Measurements from ENCODE around the gene CFAP97D1.
A peak's percentile ranks its signal among the peaks of the same experiment; 100 is the strongest.

CFAP97D1 gene

GRCh38 chr17:43829738-43830137 lies 49.5 kb downstream of the CFAP97D1 start:
- Mint-ChIP-seq H3K36me3 (ENCODE audit: low read depth) (peaks cover 37% of the 10 kb centered on the region), H3K9me3 (peaks cover 14% of the 10 kb centered on the region), H3K27ac (no peak overlapping the region), H3K4me3 (no peak overlapping the region), H3K4me1 (peaks cover 32% of the 10 kb centered on the region), H3K27me3 (ENCODE audit: low read depth, poor library complexity) (peaks cover 16% of the 10 kb centered on the region)
- DNase-seq = no peak
- TF ChIP-seq, protein P1, sequence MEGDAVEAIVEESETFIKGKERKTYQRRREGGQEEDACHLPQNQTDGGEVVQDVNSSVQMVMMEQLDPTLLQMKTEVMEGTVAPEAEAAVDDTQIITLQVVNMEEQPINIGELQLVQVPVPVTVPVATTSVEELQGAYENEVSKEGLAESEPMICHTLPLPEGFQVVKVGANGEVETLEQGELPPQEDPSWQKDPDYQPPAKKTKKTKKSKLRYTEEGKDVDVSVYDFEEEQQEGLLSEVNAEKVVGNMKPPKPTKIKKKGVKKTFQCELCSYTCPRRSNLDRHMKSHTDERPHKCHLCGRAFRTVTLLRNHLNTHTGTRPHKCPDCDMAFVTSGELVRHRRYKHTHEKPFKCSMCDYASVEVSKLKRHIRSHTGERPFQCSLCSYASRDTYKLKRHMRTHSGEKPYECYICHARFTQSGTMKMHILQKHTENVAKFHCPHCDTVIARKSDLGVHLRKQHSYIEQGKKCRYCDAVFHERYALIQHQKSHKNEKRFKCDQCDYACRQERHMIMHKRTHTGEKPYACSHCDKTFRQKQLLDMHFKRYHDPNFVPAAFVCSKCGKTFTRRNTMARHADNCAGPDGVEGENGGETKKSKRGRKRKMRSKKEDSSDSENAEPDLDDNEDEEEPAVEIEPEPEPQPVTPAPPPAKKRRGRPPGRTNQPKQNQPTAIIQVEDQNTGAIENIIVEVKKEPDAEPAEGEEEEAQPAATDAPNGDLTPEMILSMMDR (IDR thresholded peaks at IDR 0.05) = no peak

DNA sequence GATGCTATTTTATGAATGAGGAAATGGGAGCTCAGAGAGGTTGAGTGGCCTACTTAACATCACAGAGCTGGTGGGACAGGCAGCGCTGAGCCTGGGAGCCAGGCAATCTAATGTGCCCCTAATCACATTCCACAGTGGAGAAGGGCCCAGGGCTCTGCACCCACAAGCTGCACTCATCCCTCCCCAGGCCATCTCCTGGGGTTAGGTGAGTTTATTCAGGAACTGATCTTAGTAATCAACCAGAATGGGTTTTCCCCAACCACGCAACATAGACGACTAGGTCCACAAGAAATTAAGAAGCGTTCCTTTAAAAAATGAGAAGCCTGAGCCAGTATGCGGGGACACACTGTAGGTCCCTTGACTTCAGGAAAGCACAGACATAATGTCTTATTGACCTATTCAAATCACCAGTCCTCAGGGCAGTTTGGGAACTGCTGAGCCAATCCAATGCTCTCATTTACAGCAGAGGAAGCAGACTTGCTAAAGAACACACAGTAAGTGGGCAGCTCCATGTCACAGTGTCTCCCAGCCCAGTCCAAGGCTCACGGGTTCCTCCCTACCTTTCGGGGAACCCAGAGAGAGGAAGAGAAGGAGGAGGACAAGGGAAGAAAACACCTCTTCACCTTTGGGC lies 50.4 kb downstream of the CFAP97D1 start:
- H3K36me3 Mint-ChIP-seq (ENCODE audit: low read depth) = peaks cover 33% of the 10 kb centered on the region
- peak overlapping the region; percentile 65 for H3K4me3 Mint-ChIP-seq
- peaks cover 25% of the 10 kb centered on the region for H3K27me3 Mint-ChIP-seq (ENCODE audit: low read depth, poor library complexity)

DNA sequence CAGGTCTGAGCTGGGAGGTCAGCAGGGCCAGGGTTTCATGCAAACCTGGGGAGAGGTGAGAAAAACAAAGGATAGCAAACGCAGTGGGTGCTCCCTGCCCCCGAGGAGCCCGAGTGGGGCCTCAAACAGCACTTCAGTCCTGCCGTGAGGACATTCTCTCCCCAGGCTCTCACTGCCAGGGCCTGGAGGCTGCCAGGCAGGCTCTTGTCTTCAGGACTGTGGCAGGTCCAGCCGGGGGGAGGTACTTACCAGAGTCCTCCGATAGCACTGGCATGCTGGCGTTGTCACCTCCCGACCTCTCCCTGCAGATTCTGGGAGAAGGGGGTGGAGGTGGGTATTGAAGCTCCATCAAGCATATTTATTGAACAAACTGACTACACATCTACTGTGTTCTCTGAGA lies 51.4 kb downstream of the CFAP97D1 start:
- Mint-ChIP-seq H3K4me3 (peak overlapping the region; percentile 86), H3K36me3 (ENCODE audit: low read depth) (peaks cover 33% of the 10 kb centered on the region), H3K9me3 (peaks cover 22% of the 10 kb centered on the region), H3K27me3 (ENCODE audit: low read depth, poor library complexity) (peaks cover 35% of the 10 kb centered on the region), H3K4me1 (peaks cover 32% of the 10 kb centered on the region), H3K27ac (peak overlapping the region; percentile 51)
- TF ChIP-seq, protein P1 (IDR thresholded peaks at IDR 0.05) = no peak
- no peak for DNase-seq

More for the DNA sequence above, 50.4 kb downstream of the CFAP97D1 start:
- TF ChIP-seq, protein P1 (IDR thresholded peaks at IDR 0.05) = no peak
- Mint-ChIP-seq H3K9me3 (peaks cover 17% of the 10 kb centered on the region), H3K4me1 (peaks cover 32% of the 10 kb centered on the region), H3K27ac (peak overlapping the region; percentile 84)
- DNase-seq = no peak

DNA sequence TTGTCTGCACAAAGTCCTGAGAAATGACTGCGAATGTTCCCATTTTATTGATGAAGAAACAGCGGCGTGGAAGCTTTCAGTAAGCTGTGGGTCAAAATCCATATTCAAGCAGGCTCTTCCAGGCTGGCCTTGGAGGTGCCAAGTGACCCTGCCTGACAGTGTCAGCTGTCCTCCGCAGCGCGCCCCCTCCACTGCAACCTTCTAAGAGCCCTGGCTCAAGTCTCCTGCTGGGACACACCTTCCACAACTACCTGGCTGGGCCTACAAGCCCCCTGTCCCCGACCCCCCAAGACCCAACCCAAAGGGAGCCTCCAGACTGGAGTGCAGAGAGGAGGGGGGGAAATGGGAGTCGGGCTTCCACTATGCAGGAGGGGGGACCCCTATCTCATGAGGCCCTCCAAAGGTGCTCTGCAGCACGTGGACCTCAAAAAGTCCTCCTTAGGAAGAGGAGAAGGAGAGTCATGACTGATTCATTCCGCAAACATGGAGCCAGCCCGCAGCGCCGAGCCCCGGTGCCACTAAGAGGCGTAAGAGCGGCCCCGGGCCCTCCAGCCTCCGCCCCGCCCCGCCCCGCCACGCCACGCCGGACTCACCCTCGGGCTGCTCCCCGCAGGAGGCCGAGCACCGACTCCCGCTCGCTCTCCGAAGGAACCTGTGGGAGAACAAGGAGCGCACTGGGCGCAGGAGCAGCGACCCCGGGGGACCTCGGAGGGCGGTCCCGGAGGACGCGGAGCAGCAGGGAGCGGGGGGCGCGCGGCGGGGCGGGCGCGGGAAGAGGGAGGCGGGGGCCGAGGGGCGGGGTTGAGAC lies 52.1 kb downstream of the CFAP97D1 start:
- Mint-ChIP-seq H3K4me3 (peak overlapping the region; percentile 86), H3K27ac (peak overlapping the region; percentile 51), H3K4me1 (peaks cover 32% of the 10 kb centered on the region), H3K9me3 (peaks cover 22% of the 10 kb centered on the region), H3K36me3 (ENCODE audit: low read depth) (peaks cover 33% of the 10 kb centered on the region), H3K27me3 (ENCODE audit: low read depth, poor library complexity) (peaks cover 40% of the 10 kb centered on the region)
- peak; percentile 76 for DNase-seq
- TF ChIP-seq, protein P1 (IDR thresholded peaks at IDR 0.05) = no peak

- Mint-ChIP-seq H3K27ac (peak within 1 kb of the TSS; percentile 83), H3K9me3 (peaks cover 22% of the 10 kb centered on the region), H3K4me3 (peak within 1 kb of the TSS; percentile 88), H3K36me3 (ENCODE audit: low read depth) (peaks cover 25% of the 10 kb centered on the region), H3K27me3 (ENCODE audit: low read depth, poor library complexity) (peaks cover 45% of the 10 kb centered on the region), H3K4me1 (peaks cover 32% of the 10 kb centered on the region)
- DNase-seq = peak; percentile 79
- TF ChIP-seq, protein P1 (IDR thresholded peaks at IDR 0.05) = no peak
Observed at GRCh38 chr17:43832976-43833829, 53.0 kb downstream of the CFAP97D1 start, which contains the start of gene MPP3. Gene MPP3, minus strand, starts transcription at chr17:43833146. Its CDS starts 1,240 bp downstream, at chr17:43831906.
